SK-N-MC (cell line): ENCODE results near the gene CCDC197.

Experiments used
- DNase-seq: peaks from one replicate; pipeline ENCODE4 v3.0.0-alpha.2; 2011; ENCODE audit warnings: low read depth, low spot score
- H3K27ac ChIP-seq: fragments of 200-600 bp; sonication (generic); 2 replicates; pipeline ENCODE4 v1.5.1; 2016; ENCODE audit warnings: mixed run types
- H3K36me3 ChIP-seq: fragments of 200-600 bp; sonication (generic); 2 replicates; pipeline ENCODE4 v1.6.1; 2017; ENCODE audit warnings: antibody characterized with exemption, low read length, mixed read lengths; ENCODE audit not compliant: insufficient read depth
- H3K4me3 ChIP-seq: fragments of 200-600 bp; sonication (generic); 2 replicates; pipeline ENCODE4 v1.5.1; 2016
- H3K9ac ChIP-seq: fragments of 200-600 bp; sonication (generic); 2 replicates; pipeline ENCODE4 v1.8.0; 2017; ENCODE audit warnings: mixed run types, mixed read lengths; ENCODE audit not compliant: insufficient read length
- H3K9me3 ChIP-seq: fragments of 200-600 bp; sonication (generic); 2 replicates; pipeline ENCODE4 v1.6.1; 2017; ENCODE audit warnings: low read depth, mild to moderate bottlenecking, antibody characterized with exemption, low read length, moderate library complexity, mixed read lengths
- EZH2 ChIP-seq: fragments of 200-600 bp; sonication (generic); IDR thresholded peaks from one replicate; pipeline ENCODE4 v1.6.1; 2017; ENCODE audit warnings: antibody characterized with exemption
- FOXP2 ChIP-seq: optimal IDR thresholded peaks from 2 replicates; pipeline ENCODE3; 2011; ENCODE audit warnings: mild to moderate bottlenecking, moderate library complexity; ENCODE audit not compliant: insufficient read depth; ENCODE audit errors: extremely low read length, control extremely low read depth
- POLR2AphosphoS5 ChIP-seq: IDR thresholded peaks from 2 replicates; pipeline ENCODE4 v1.6.1; 2012; ENCODE audit warnings: mild to moderate bottlenecking, low read depth, low read length, borderline replicate concordance

The CCDC197 gene

DNA sequence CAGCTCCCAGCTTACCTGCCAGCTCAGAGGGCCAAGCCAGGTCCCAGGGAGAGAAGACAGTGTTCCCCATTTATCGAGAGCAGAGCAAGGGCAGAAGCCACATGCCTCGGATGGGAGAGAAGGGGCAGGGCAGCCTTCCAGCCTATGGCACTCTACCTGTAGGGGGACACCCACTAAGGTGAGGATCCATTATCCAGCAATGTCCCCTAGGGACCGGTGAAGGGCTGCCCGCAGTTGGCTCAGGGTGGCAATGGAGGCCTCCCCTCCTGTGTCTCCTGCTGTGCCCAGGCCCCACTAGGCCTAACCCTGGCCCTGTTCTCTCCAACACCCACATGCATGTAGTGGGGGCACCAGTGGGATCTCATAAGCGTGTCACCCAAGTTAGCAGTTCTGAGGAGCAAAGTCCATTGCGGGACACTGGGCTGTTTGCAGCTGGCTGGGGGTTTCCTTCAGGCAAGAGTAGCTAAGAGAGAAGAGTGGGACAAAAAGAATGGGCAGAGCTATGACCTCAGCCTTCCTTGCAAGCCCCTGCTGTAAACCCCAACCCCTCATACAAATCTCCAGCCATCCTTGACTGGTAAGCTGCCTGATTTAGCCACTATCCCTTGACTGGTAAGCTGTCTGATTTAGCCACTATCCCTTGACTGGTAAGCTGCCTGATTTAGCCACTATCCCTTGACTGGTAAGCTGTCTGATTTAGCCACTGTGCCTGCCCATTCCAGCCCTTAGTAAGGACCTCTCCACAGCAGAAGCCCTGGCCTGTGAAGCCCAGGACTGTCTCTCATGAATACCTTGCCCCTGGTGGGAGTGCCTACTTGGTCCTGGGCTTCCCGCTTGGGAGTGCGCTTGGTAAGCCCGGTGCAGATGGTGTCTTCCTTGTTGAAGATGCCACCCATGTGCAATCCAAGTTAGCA lies 15.5 kb upstream of the CCDC197 start:
- no peaks in the 10 kb centered on the region for H3K36me3 ChIP-seq
- no peak for DNase-seq
- H3K9ac ChIP-seq, result no peak overlapping the region
- TF ChIP-seq POLR2AphosphoS5 (no peak), FOXP2 (no peak), EZH2 (no peak)
- H3K27ac ChIP-seq, result no peak overlapping the region
- H3K4me3 ChIP-seq, result no peak overlapping the region
- no peaks in the 10 kb centered on the region for H3K9me3 ChIP-seq

DNA sequence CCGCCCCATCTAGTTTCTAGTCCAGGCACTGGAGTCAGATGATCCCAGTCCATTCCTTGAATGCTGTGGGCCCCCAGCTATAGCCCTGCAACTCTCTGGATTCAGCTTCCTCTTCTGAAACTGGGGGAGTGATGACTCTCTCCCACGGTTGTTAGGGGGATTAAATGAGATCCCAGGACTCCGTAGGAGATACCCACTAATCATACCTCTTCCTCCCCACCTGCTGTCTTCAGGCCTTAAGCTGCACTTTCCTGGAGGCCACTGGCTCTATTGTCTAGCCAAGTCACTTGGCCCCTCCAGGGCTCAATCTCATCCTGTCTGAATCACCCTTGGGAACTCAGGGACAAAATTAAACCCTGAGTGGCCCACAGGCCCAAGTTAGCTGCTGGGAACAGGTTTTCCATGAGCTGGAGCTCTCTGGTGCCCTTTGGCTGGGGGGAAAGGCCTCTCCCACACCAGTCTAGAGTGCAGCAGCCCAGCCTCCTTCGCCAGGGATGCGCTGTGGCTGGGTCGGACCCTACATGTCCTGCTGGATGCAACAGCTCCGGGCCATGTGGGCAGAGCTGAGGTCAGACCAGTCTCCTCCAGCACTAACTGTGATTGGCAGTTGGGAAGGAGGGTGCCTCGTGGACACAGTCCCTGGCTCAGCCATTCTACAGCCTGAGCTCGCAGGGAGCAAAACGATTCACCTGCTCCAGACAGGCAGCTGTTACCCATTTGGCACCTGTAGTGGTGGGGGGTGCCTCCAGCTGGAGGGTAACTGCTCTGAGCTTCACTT lies 14.7 kb upstream of the CCDC197 start:
- H3K9me3 ChIP-seq, result no peaks in the 10 kb centered on the region
- no peaks in the 10 kb centered on the region for H3K36me3 ChIP-seq
- H3K4me3 ChIP-seq, result no peak overlapping the region
- TF ChIP-seq POLR2AphosphoS5, result no peak
- TF ChIP-seq FOXP2, result no peak
- H3K27ac ChIP-seq, result no peak overlapping the region
- DNase-seq, result no peak
- H3K9ac ChIP-seq, result no peak overlapping the region

DNA sequence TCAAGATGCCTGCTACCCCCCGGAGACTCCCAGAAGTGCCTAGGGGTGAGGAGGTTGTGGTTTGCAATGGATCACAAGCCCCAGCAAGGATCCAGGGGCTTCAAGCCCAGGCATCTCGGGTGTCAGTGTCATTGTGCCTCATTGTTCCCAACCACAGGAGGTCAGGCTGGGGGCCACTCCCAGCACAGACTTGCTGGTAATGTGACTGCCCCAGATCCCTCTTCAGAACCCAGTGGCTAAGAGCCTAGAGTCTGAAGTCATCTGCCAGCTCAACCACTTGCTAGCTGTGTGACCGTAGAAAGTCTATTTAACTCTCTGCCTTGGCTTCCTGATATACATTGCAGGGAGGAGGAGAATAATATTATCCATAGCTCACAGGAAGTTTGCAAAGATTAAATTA lies 13.0 kb upstream of the CCDC197 start:
- no peak overlapping the region for H3K9ac ChIP-seq
- H3K4me3 ChIP-seq, result no peak overlapping the region
- no peaks in the 10 kb centered on the region for H3K36me3 ChIP-seq
- no peak for TF ChIP-seq POLR2AphosphoS5
- TF ChIP-seq FOXP2, result no peak
- TF ChIP-seq EZH2, result no peak
- H3K27ac ChIP-seq, result no peak overlapping the region
- no peak for DNase-seq
- H3K9me3 ChIP-seq, result no peaks in the 10 kb centered on the region

DNA sequence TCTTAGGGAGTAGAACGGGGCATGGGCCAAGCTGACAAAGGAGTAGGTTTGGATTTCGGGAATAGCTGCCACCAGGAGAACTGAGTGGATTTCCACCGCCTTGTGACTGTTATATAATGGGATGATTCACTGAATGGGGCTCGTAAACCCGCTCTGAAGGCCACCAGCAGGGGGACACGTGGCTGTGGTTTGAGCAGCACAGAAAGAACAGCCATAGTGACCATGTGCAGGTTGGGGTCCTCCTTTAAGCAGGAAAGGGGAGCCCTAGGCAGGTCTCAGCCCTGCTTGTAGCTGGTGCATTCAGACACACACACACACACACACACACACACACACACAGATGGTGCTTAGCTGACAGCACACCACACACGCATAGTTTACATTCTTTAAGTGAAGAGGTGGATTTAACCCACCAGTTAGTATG lies 12.1 kb upstream of the CCDC197 start:
- Histone ChIP-seq H3K4me3 (no peak overlapping the region), H3K36me3 (no peaks in the 10 kb centered on the region), H3K9me3 (no peaks in the 10 kb centered on the region), H3K27ac (no peak overlapping the region), H3K9ac (no peak overlapping the region)
- no peak for DNase-seq
- no peak for TF ChIP-seq EZH2
- no peak for TF ChIP-seq FOXP2
- TF ChIP-seq POLR2AphosphoS5, result no peak

DNA sequence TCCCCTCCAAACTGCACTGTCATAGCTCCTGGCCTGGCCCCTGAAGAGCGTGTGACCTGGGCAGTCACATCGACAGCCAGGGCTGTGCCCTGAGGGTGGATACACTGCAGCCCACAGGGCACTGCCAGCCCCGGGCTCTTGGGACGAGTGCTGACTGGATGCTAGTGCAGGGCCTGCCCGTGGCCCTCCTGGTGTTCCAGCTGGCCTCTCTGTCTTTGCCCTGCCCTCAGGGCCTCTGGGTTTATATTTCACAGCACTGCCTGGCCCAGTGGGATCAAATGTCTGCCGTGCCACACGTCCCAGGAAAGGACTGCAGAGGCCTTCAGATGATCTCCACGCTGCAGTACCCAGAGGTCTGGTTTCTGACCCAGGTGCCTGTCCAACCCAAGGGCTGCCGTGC lies 10.1 kb upstream of the CCDC197 start:
- Histone ChIP-seq H3K9ac (no peak overlapping the region), H3K27ac (no peak overlapping the region), H3K4me3 (no peak overlapping the region), H3K9me3 (no peaks in the 10 kb centered on the region), H3K36me3 (no peaks in the 10 kb centered on the region)
- DNase-seq, result no peak
- no peak for TF ChIP-seq FOXP2
- no peak for TF ChIP-seq POLR2AphosphoS5
- no peak for TF ChIP-seq EZH2

DNA sequence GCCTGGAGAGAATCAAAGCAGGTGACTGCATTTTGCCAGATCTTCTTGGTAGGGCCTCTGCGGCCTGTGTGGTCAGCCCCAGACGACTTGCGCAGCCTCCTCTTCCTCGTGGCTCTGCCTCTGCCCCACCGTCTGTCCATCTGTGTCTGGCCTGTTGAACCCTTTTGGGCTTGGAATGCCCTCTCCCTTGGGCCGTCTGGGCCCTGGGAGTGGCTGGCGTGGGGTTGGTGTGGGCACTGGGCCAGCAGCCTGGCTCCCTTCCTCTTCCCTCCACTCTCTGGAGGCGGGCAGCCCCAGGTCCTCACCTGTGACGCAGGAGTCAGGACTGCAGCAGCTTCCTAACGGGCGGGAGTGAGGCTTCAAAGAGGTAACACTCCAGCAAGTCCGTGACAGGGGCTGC lies 9.7 kb upstream of the CCDC197 start:
- Histone ChIP-seq H3K36me3 (no peaks in the 10 kb centered on the region), H3K4me3 (no peak overlapping the region), H3K27ac (no peak overlapping the region), H3K9ac (no peak overlapping the region), H3K9me3 (no peaks in the 10 kb centered on the region)
- TF ChIP-seq POLR2AphosphoS5, result no peak
- no peak for TF ChIP-seq EZH2
- TF ChIP-seq FOXP2, result no peak
- DNase-seq, result no peak

DNA sequence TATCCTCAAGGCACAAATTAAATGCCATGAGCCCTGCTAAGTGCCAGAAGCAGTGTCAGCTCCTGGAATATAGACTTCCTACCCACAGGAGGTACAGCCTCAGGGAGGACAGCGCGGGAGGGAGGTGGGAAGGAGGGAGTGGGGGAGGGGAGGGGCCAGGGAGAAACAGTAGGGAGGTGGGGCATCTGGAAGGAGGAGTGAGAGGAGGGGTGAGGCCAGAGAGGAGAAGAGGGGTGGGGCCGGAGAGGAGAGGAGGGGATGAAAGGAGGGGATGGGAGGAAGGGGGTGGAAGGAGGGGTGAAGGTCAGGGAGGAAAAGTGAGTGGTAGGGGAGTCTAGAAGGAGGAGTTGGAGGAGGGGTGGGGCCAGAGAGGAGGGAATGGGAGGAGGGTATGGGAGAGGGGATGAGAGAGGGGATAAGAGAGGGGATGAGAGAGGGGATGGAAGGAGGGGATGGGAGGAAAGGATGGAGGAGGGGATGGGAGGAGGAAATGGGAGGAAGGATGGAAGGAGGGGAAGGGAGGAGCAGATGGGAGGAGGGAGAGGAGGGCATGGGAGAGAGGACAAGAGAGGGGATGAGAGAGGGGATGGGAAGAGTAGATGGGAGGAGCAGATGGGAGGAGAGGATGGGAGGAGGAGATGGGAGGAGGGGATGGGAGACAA lies 9.2 kb upstream of the CCDC197 start:
- no peak overlapping the region for H3K27ac ChIP-seq
- H3K9me3 ChIP-seq, result no peaks in the 10 kb centered on the region
- TF ChIP-seq EZH2, result no peak
- TF ChIP-seq FOXP2, result no peak
- no peak for TF ChIP-seq POLR2AphosphoS5
- no peak overlapping the region for H3K4me3 ChIP-seq
- no peak for DNase-seq
- H3K9ac ChIP-seq, result no peak overlapping the region
- H3K36me3 ChIP-seq, result no peaks in the 10 kb centered on the region

DNA sequence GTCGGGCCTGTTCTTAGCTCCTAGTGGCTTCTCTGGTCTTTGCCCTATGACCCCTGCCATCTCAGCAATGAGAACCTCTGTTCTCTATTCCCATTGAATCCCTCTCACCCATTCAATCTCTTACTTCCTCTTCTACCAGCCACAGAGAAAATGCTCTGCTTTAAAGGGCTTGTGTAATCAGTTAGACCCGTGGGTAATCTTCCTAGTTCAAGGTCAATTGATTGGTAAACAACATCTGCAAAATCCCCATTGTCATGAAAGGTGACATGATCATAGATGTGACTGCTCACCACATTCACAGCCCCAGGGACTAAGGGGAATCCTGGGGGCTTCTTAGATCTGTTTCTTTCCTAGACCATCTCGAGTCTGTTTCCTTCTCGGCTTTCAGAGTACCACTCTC lies 7.2 kb upstream of the CCDC197 start:
- H3K9ac ChIP-seq, result no peak overlapping the region
- no peaks in the 10 kb centered on the region for H3K36me3 ChIP-seq
- TF ChIP-seq POLR2AphosphoS5, result no peak
- TF ChIP-seq EZH2, result no peak
- TF ChIP-seq FOXP2, result no peak
- H3K27ac ChIP-seq, result no peak overlapping the region
- DNase-seq, result no peak
- H3K4me3 ChIP-seq, result no peak overlapping the region
- no peaks in the 10 kb centered on the region for H3K9me3 ChIP-seq
